H54 (cell line): ENCODE measurements around the gene ZNF341.

ENCODE experiments used
- DNase-seq: peaks from one replicate; pipeline ENCODE4 v3.0.0; 2011; ENCODE audit warnings: low spot score, mixed read lengths; ENCODE audit not compliant: insufficient read length
- FAIRE-seq: peaks from 3 replicates; lab custom pipeline; 2011; peaks lifted over from hg19 to GRCh38; lab: Jason Lieb, UNC
- POLR2A ChIP-seq: IDR thresholded peaks from 2 replicates; pipeline ENCODE4 v1.6.1; 2011; ENCODE audit warnings: low read depth, mild to moderate bottlenecking, low read length

ZNF341 gene

DNA sequence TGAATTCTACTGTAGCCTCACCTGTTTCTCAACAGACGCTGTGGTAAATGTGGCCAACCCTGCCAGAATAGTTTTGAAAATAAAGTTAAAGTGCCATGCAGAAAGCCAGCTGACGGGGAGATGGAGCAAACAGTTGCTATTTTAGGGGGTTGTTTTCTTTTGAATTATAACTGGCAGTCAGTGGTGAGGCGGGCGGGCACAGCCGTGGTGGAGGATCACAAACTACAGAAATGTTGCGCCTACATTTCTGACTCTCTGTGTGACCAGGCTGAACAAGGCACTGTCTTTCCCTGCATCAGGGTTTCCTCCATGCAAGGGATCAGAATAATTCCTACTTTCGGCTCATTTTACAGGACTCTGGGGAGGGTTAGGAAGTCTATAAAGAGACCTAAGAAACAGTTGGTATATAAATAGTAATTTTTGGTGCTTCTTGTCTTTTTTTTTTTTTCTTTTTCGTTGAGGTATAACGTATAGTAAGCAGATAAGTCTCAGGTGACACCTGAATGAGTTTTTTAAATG lies 96.6 kb downstream of the ZNF341 start:
- FAIRE-seq (no peak), DNase-seq (no peak)
- TF ChIP-seq POLR2A: no peak

DNA sequence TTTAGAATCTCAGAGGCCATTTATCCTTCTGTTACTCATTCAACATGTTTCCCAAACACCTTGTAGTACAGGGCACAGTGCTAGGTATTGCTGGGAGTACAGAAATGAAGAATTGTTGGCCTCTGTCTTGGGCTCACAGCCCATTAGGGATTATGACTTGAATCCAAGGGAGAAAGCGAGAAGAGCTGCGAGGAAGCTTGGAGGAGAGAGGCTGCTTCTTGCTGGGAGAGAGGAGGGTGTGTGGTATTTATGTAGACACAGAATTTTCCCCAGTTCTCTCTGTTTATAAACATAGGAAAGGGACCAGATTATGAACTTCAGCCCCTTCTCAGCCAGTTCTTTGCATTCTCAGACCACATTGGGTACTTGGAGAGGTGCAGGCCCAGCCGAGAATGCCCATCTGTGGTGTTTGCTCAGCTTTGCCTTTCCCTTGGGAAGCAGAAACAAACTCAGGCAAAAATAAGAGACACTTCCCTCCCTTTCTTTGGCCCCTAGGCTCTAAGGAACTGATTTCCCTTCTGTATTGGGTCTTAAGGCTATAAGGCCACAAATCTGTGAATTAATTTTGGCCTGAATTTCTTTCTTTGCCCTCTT lies 97.3 kb downstream of the ZNF341 start:
- FAIRE-seq: no peak
- TF ChIP-seq POLR2A: no peak
- no peak for DNase-seq

DNA sequence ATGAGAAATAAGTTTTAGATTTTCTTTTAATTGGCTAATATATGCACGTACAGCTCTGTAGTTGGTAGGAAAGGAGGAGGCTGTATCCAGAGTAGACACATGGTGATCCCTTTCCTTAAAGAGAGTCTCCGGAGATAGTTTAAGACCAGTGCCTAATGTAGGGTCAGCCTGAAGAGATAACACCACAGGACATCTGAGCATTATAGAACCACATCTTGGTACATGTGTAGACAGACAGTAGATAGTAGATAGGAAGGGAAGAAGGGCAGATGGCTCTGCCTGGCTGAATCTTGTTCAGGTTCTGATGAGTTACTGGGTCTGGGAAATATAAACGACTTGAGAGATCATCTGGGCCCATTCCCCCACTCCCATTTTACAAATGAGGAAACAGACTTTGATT lies 97.8 kb downstream of the ZNF341 start:
- no peak for DNase-seq
- TF ChIP-seq POLR2A: no peak
- FAIRE-seq: no peak

DNA sequence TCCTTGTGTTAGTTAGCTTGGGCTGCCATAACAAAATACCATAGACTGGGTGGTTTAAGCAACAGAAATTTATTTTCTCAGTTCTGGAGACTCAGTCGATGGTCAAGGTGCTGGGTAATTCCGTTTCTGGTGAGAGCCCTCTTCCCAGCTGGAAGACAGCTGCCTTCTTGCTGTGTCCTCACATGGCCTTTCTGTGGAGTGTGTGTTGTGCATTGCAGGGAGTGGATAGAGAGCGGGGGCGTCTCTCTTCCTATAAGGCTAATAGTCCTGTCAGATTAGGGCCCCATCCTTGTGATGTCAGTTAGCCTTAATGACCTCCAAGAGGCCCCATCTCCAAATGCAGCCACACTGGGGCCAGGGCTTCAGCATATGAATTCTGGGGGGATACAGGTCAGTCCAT lies 98.6 kb downstream of the ZNF341 start:
- DNase-seq: no peak
- TF ChIP-seq POLR2A: no peak

DNA sequence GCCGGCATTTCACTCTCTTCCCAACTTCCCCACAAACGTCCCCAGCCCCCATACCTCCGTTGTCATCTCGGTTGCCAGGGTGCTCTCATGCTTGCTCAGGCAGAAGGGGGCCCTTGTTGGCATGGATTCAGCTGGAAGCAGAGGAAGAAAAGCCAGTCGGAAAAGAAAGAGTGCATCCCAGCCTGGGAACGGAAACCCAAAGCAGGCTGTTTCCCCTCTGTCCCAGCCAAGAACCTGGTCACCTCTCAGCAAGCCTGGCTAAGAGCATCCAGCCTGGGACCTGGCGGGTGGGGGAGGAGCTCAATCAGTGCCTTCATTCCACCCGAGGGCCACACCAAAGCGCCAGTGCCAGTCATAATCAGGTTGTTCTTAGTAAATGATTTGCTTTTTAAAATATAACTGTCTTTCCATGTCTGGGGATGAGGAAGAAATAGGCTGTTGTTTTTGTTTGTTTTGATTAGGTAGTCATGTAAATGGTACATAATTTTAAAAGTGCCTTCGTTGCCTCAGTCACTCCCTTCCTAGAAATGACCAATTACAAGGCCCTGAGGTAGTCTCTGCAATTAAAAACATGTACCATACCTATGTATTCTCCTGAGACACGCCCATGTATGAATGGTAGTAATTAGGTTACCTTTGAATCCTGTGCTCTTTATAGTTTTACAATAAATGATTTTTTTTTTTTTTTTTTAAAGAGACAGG lies 100.5 kb downstream of the ZNF341 start:
- FAIRE-seq: no peak
- no peak for DNase-seq

More for the DNA sequence above, 98.6 kb downstream of the ZNF341 start:
- no peak for FAIRE-seq

DNA sequence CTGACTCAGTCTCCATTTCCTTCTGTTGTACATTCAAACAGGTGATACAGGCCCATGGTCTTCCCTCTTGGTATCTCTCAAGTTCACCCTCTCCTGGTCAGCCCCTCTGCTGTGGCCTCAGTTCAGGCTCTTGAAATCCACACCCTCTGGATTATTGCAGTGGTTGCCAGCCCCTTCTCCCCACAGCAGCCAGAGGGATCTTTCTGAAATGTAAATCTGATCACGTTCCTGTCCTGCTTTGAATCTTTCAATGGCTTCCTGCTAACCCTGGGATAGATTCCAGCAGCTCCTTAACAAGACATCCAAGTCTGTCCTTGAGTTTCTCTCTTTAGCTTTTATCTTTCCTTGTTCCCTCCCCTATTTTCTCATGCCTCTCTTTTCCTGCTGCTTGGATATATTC lies 101.5 kb downstream of the ZNF341 start:
- TF ChIP-seq POLR2A: no peak
- no peak for FAIRE-seq

More for the DNA sequence above, 100.5 kb downstream of the ZNF341 start:
- TF ChIP-seq POLR2A: no peak

DNA sequence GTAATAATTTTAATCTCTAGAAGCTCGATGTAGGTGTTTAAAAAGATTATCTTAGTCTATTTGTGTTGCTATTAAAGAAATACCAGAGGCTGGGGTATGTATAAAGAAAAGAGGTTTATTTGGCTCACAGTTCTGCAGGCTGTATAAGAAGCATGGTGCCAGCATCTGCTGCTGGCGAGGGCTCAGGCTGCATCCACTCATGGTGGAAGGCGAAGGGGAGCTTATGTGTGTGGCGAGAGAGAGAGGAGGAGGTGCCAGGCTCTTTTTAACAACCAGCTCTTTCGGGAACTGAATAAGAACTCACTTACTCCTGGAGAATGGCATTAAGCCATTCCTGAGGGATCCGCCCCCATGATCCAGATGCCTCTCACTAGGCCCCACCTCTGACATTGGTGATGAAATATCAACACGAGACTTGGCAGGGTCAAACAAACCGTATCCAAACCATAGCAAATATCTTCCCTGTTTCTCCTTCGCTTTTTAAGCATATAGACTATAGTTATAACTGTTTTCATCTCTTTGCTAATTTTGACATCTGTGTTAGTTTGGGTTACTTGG lies 103.9 kb downstream of the ZNF341 start:
- FAIRE-seq (no peak), DNase-seq (no peak)
- no peak for TF ChIP-seq POLR2A

More for the DNA sequence above, 101.5 kb downstream of the ZNF341 start:
- DNase-seq: no peak

DNA sequence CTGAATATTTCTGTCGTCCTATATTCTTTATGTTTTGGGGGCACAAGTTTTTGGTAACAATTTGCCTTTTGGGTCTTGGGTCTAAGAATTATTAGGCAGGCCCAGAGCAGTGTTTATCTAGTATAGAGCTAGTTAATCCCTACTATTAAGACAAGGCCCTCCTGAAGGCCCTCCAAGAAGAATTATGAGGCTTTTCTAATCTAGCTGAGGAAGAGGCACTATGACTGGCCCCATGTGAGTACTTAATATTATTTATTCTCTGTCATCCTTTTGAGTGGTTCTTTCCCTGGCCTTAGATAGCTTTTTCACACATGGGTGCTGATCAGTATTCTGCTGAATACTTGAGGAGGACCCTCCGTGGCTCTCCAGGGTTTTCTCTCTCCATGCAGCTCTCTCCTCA lies 104.5 kb downstream of the ZNF341 start:
- no peak for TF ChIP-seq POLR2A
- DNase-seq (no peak), FAIRE-seq (no peak)

DNA sequence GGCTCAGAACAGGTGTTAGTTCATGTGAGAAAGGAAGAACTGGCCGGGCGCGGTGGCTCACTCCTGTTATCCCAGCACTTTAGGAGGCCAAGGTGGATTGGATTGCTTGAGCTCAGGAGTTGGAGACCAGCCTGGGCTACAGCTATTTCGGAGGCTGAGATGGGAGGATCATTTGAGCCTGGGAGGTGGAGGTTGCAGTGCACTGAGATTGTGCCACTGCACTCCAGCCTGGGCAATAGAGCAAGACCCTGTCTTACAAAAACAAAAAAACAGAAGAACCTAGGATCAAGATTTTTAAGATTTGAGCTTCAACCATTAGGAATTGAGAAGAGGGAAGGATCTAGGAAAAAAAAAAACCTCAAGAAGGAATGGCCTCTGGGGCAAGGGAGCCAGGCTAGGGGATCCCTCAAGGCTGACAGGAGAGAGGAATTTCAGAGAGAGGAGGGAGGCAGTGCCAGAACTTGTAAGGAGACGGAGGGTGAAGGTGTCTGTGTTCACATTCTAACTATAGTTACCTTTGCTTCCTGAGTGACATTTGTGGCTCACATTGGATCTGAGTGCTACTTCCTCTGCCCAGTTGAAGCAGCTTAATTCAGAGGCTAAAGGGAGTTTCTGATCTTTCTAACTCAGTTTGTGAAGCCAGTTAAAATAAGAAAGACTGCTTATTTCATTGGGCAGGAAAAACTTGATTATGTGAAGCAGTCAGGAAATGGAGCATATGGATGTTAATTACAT lies 105.5 kb downstream of the ZNF341 start:
- FAIRE-seq: no peak

DNA sequence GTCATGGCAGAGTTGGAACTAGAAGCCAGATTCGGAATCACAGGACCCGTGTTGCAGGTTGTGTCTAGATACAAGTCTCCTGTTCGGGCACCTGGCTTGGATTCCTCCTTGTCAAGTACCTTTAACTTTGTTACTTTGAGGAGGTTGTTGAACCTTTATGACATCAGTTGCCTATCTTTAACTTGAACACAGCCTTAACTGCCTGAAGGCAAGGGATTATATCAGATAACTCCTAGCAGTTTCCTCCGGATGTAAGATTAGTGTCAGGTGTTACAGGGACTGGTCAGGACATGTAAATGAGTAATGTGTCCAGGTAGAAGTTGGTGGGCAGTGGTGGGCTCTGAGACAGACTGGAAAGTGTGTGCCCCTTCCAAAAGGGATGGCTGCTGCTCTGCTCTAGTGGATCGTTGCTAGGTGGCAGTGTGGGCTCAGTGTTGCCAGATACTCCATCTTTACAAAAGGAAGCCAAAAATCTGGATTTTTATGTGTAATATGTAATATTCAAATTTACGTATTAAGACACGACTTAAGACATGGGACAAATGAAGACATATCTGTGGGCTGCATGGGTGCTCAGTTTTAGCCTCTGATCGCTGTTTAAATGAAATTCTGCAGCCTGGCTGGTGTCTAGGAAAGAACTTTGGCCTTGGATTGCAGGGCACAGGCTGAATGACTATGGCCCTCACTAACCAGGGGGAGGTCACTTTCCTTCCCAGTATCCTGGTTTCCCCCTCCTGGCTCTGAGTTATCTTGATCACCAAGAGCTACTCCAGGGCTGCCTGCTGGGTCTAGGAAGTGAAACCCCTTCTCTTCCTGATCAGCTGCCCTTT lies 106.5 kb downstream of the ZNF341 start:
- no peak for DNase-seq

More for the DNA sequence above, 105.5 kb downstream of the ZNF341 start:
- TF ChIP-seq POLR2A: no peak
- DNase-seq: no peak

DNA sequence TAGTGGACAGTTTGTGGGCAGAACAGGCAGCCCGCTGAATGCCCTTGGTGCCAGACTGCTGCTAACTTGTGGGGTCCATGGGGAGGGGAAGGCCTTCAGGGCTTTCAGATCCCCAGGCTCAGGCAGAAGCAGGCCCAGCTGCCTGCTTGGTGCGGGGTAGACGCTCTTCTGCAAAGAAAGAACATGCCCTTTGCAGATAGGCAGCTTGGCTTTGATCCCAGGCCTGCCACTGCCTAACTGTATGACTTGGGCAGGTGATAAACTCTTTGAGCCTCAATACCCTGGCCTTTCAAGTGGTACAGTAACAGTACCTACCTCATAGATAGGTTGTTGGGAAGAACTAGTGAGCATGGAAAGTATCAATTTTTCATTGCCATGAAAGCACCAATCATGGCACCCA lies 107.8 kb downstream of the ZNF341 start:
- no peak for DNase-seq
- FAIRE-seq: no peak
- no peak for TF ChIP-seq POLR2A

More for the DNA sequence above, 106.5 kb downstream of the ZNF341 start:
- TF ChIP-seq POLR2A: no peak
- FAIRE-seq: no peak

DNA sequence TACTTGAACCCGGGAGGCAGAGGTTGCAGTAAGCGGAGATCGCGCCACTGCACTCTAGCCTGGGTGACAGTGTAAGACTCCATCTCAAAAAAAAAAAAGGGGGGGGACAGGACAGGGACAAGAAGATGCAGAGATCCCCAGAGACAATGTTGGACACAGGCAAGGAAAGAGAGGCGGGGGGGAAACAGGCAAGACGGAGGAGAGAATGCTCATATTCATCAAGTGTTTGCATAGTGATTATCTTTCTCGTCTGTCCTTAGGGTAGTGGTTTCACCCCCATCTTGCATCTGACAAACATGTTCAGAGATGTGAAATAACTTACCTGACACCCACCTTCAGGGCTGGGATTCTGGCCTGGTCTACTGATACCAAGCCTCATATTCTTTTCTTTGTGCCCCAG lies 108.4 kb downstream of the ZNF341 start:
- no peak for DNase-seq
- FAIRE-seq: no peak
- TF ChIP-seq POLR2A: no peak

DNA sequence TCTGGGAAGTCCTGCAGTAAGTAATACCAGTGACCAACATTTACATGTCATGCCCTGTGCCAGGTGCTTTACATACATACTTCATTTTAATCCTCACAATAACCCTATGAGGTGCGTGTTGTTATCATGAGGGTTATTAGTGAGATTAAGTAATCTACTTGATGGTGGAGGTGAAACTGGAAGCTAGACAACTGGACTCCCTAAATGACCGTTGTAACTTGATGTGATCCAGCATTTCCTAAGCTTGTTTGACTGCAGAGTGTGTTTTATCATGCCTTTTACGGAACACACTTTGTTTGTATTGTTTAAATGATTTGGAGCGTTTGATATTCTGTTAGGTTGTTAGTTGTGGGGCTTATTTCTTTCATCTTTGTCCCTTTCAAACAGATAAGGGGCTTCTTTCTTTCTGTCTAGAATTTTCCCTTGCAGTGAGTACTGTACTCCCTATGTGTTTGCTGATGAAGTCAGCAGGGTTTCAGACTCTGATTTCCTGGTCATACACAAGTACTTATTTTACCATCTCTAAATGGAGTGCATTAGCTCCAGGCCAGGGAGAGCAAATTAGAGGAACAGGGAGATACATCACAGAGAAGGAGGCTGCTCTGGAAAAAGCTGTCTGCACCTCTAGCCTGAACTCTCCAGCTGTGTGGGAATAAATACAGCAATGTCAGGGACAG lies 109.1 kb downstream of the ZNF341 start:
- TF ChIP-seq POLR2A: no peak
- FAIRE-seq (no peak), DNase-seq (no peak)

DNA sequence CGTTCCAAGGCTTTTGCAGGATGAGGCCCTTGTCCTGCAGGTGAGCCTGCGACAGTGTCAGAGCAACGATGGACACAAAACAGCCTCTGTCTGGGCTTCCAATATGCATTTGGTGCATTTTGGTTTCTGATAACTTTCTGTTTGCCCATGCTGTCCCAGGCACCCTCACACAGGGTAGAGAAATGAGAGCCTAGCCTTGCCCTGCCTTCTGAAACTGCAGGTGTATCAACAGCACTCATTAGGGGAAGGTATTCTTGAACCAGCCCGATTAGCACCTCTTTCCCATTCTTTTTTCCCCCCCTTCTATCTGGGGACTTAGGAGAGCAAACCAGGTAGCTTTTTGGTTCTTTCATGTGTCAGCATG lies 109.6 kb downstream of the ZNF341 start:
- no peak for DNase-seq
- no peak for FAIRE-seq
- TF ChIP-seq POLR2A: no peak
